ENCODE measurements around the gene POU3F3.

POU3F3 gene

GRCh38 chr2:104826016-104826415 is 27.9 kb upstream of the POU3F3 start:
- Histone ChIP-seq H3K36me3 (ENCODE audit: insufficient read depth, low read length) (no peaks in the 10 kb centered on the region), H3K9me3 (ENCODE audit: low read depth, low read length) (no peaks in the 10 kb centered on the region), H3K9ac (ENCODE audit: insufficient read length) (no peak overlapping the region), H3K27ac (no peak overlapping the region), H3K4me3 (no peak overlapping the region)
- TF ChIP-seq EZH2 (IDR thresholded peaks at IDR 0.05) (no peak), FOXP2 (optimal IDR thresholded peaks at IDR 0.05; ENCODE audit: control extremely low read depth, extremely low read length, insufficient read depth) (no peak), POLR2AphosphoS5 (IDR thresholded peaks at IDR 0.05; ENCODE audit: borderline replicate concordance, low read depth, low read length) (no peak)
- DNase-seq (ENCODE audit: low read depth, low spot score) = no peak

GRCh38 chr2:104831742-104832141 is 22.2 kb upstream of the POU3F3 start:
- Histone ChIP-seq H3K9me3 (ENCODE audit: low read depth, low read length) (no peaks in the 10 kb centered on the region), H3K4me3 (no peak overlapping the region), H3K36me3 (ENCODE audit: insufficient read depth, low read length) (no peaks in the 10 kb centered on the region), H3K9ac (ENCODE audit: insufficient read length) (no peak overlapping the region), H3K27ac (no peak overlapping the region)
- no peak for TF ChIP-seq FOXP2 (optimal IDR thresholded peaks at IDR 0.05; ENCODE audit: control extremely low read depth, extremely low read length, insufficient read depth)
- no peak for TF ChIP-seq POLR2AphosphoS5 (IDR thresholded peaks at IDR 0.05; ENCODE audit: borderline replicate concordance, low read depth, low read length)
- no peak for TF ChIP-seq EZH2 (IDR thresholded peaks at IDR 0.05)
- no peak for DNase-seq (ENCODE audit: low read depth, low spot score)

- DNase-seq (ENCODE audit: low read depth, low spot score) = no peak
- no peak overlapping the region for H3K4me3 ChIP-seq
- H3K27ac ChIP-seq = no peak overlapping the region
- TF ChIP-seq FOXP2 (optimal IDR thresholded peaks at IDR 0.05; ENCODE audit: control extremely low read depth, extremely low read length, insufficient read depth) (no peak), POLR2AphosphoS5 (IDR thresholded peaks at IDR 0.05; ENCODE audit: borderline replicate concordance, low read depth, low read length) (no peak), EZH2 (IDR thresholded peaks at IDR 0.05) (no peak)
- H3K36me3 ChIP-seq (ENCODE audit: insufficient read depth, low read length) = no peaks in the 10 kb centered on the region
- H3K9me3 ChIP-seq (ENCODE audit: low read depth, low read length) = no peaks in the 10 kb centered on the region
- no peak overlapping the region for H3K9ac ChIP-seq (ENCODE audit: insufficient read length)
These were observed 19.3 kb upstream of the POU3F3 start for GRCh38 chr2:104834431-104835153.

GRCh38 chr2:104836265-104836664 is 17.6 kb upstream of the POU3F3 start:
- Histone ChIP-seq H3K36me3 (ENCODE audit: insufficient read depth, low read length) (no peaks in the 10 kb centered on the region), H3K27ac (no peak overlapping the region), H3K4me3 (no peak overlapping the region), H3K9me3 (ENCODE audit: low read depth, low read length) (no peaks in the 10 kb centered on the region), H3K9ac (ENCODE audit: insufficient read length) (no peak overlapping the region)
- DNase-seq (ENCODE audit: low read depth, low spot score) = no peak
- no peak for TF ChIP-seq EZH2 (IDR thresholded peaks at IDR 0.05)

- no peaks in the 10 kb centered on the region for H3K36me3 ChIP-seq (ENCODE audit: insufficient read depth, low read length)
- H3K9me3 ChIP-seq (ENCODE audit: low read depth, low read length) = no peaks in the 10 kb centered on the region
- H3K9ac ChIP-seq (ENCODE audit: insufficient read length) = no peak overlapping the region
- H3K4me3 ChIP-seq = no peak overlapping the region
- DNase-seq (ENCODE audit: low read depth, low spot score) = no peak
- TF ChIP-seq FOXP2 (optimal IDR thresholded peaks at IDR 0.05; ENCODE audit: control extremely low read depth, extremely low read length, insufficient read depth) = no peak
- no peak for TF ChIP-seq POLR2AphosphoS5 (IDR thresholded peaks at IDR 0.05; ENCODE audit: borderline replicate concordance, low read depth, low read length)
- TF ChIP-seq EZH2 (IDR thresholded peaks at IDR 0.05) = no peak
- H3K27ac ChIP-seq = no peak overlapping the region
These were observed 17.1 kb upstream of the POU3F3 start for GRCh38 chr2:104836841-104837240.

GRCh38 chr2:104840156-104840555 is 13.8 kb upstream of the POU3F3 start:
- TF ChIP-seq EZH2 (IDR thresholded peaks at IDR 0.05) (no peak), POLR2AphosphoS5 (IDR thresholded peaks at IDR 0.05; ENCODE audit: borderline replicate concordance, low read depth, low read length) (no peak), FOXP2 (optimal IDR thresholded peaks at IDR 0.05; ENCODE audit: control extremely low read depth, extremely low read length, insufficient read depth) (no peak)
- no peak overlapping the region for H3K27ac ChIP-seq
- H3K9ac ChIP-seq (ENCODE audit: insufficient read length) = no peak overlapping the region
- no peak for DNase-seq (ENCODE audit: low read depth, low spot score)
- no peak overlapping the region for H3K4me3 ChIP-seq
- no peaks in the 10 kb centered on the region for H3K9me3 ChIP-seq (ENCODE audit: low read depth, low read length)
- no peaks in the 10 kb centered on the region for H3K36me3 ChIP-seq (ENCODE audit: insufficient read depth, low read length)

- H3K27ac ChIP-seq = no peak overlapping the region
- H3K9me3 ChIP-seq (ENCODE audit: low read depth, low read length) = no peaks in the 10 kb centered on the region
- H3K36me3 ChIP-seq (ENCODE audit: insufficient read depth, low read length) = no peaks in the 10 kb centered on the region
- no peak overlapping the region for H3K4me3 ChIP-seq
- TF ChIP-seq POLR2AphosphoS5 (IDR thresholded peaks at IDR 0.05; ENCODE audit: borderline replicate concordance, low read depth, low read length) = no peak
- TF ChIP-seq EZH2 (IDR thresholded peaks at IDR 0.05) = no peak
- TF ChIP-seq FOXP2 (optimal IDR thresholded peaks at IDR 0.05; ENCODE audit: control extremely low read depth, extremely low read length, insufficient read depth) = no peak
- no peak overlapping the region for H3K9ac ChIP-seq (ENCODE audit: insufficient read length)
- no peak for DNase-seq (ENCODE audit: low read depth, low spot score)
These were observed 12.9 kb upstream of the POU3F3 start for GRCh38 chr2:104840893-104841585.

GRCh38 chr2:104841744-104842143 is 12.2 kb upstream of the POU3F3 start:
- TF ChIP-seq FOXP2 (optimal IDR thresholded peaks at IDR 0.05; ENCODE audit: control extremely low read depth, extremely low read length, insufficient read depth) (no peak), POLR2AphosphoS5 (IDR thresholded peaks at IDR 0.05; ENCODE audit: borderline replicate concordance, low read depth, low read length) (no peak), EZH2 (IDR thresholded peaks at IDR 0.05) (no peak)

More at GRCh38 chr2:104841744-104842143, 12.2 kb upstream of the POU3F3 start:
- no peak overlapping the region for H3K4me3 ChIP-seq
- no peak overlapping the region for H3K9ac ChIP-seq (ENCODE audit: insufficient read length)
- no peaks in the 10 kb centered on the region for H3K9me3 ChIP-seq (ENCODE audit: low read depth, low read length)
- H3K27ac ChIP-seq = no peak overlapping the region
- DNase-seq (ENCODE audit: low read depth, low spot score) = no peak
- H3K36me3 ChIP-seq (ENCODE audit: insufficient read depth, low read length) = no peaks in the 10 kb centered on the region

Data from SK-N-MC (cell line).